Astrocyte of the hippocampus (primary cell): Measurements from ENCODE around the gene PRKCA.

Experiments
- DNase-seq: peaks from one replicate; pipeline ENCODE4 v3.0.0; 2011; ENCODE audit warnings: low read depth, low spot score

The PRKCA gene

DNA sequence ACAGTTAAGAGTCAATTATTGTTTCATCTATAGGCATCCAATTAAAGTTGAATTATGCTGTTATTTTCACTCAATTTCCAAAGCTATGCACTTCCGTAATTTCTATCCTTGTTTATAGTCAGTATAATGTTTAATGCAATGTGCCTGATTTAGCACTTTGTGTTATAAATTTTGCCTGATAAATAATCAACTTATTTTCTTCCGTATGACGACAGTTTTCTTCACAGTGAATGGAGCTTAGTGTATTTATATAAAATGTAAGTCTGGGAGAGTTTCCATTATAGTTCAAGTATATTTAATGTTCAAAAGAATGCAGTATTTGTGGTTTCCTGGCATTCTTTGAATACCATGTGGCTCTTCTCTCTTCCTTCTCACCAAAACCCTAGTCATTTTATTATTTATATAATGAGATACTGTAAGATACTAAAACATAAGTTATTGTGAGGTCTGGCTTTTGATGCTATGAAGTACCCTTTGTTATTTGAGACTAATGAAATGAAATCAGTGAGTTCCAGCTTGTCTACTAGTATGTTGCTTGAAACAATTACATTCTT is 240.6 kb downstream of the PRKCA start:
- DNase-seq = peak; percentile 66

DNA sequence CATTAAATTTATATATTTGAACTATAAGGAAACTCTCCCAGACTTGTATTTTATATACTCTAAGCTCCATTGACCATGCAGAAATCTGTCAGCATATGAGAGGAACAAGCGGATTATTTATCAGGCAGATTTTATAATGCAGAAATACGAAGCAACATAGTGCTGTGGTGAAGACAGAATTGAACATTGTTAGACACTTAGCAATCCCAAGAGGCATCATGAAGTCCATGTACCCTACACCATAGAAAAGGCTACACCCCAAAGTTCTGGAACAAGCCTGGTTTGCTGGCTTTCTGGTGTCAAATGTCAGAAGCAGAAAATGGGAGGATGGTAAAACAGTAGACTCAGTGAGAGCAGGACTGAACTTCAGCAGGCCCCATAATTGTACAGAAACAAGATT is 241.1 kb downstream of the PRKCA start:
- no peak for DNase-seq

DNA sequence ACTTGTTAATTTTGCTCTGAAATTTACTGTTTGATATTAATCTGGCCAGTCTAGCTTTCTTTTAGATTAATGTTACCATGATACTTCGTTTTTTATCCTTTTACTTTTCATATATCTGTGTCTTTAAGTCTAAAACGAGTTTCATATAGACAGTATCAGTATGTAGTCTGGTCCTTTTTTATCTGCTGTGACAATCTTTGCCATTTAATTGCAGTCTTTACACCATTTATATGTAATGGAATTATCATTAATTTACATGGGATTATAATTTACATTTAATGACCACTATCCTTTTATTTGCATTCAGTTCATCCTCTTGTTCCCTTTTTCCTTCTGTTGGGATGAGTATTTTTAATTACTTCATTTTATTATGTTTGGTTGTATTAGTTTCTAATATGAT is 243.5 kb downstream of the PRKCA start:
- no peak for DNase-seq

DNA sequence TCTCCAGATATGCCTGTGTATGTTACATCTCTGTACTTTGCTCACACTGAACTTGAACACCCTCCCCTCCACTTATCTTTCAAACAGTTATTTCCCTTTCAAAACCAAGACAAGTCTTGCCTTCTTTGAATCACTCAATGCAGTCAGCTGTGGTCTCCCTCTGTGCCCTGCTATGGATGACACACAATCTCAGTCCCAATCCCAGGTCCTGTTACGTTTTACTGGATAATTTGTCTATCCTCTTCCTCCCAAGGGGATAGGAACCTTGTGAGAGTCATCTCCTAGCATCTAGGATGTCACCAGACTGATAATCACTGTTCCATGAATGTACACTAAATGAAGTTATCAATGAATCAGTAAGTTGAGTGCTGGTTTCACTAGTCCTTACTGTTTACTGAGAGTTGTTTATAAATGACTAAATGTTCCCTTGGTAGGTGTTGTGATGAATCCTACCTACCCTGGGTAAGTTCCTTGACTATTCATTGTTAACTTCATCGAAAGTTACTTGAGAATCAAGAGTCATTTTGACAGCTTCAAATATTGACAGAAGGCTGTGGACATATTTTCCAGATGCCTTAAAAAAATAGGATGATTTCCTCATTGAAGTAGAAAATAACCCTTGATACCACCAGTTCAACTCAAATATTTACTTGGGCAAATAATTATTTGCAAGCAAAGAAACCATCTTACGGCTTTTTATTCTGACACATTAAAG is 244.9 kb downstream of the PRKCA start:
- DNase-seq = no peak

DNA sequence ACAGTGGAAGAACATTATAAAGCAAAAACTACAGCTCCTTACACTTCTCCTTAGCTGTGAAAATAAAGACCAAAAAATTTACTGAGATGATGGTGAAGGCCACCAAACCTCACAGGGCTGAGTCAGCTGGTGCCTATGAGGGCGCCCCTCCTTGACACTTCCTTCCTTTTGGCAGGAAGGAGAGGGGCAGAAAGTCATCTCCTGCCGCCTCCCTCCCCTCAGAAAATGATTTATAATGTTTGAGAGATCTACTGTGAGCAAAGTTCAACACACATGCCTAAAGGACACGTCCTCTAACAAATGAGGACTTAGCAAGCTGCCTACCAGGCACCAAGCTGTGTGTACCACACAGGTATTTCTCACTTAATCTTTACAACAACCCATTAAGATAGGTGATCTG is 245.7 kb downstream of the PRKCA start:
- no peak for DNase-seq

DNA sequence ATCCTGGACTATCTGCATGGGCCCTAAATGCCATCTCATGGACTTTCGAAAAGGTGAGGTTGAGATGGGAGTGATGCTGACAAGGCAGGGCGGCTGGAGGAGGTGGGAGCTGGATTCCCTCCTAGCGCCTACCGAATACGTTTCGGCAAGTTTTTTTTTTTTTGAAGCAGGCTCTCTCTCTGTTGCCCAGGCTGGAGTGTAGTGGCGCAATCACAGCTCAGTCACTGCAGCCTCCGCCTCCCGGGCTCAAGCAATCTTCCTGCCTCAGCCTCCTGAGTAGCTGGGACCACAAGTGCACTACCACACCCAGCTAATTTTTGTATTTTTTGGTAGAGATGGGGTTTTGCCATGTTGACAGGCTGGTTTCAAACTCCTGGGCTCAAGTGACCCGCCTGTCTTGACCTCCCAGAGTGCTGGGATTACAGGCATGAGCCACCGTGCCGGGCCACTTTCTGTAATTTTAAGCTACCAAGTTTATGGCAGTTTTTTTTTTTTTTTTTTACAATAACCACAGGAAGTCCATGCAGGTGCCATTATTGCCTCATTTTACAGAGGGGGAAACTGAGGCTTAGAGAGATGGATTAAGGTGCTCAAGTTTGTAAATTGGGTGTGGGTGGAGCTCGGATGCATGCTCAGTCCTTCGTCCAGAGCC is 246.4 kb downstream of the PRKCA start:
- no peak for DNase-seq

DNA sequence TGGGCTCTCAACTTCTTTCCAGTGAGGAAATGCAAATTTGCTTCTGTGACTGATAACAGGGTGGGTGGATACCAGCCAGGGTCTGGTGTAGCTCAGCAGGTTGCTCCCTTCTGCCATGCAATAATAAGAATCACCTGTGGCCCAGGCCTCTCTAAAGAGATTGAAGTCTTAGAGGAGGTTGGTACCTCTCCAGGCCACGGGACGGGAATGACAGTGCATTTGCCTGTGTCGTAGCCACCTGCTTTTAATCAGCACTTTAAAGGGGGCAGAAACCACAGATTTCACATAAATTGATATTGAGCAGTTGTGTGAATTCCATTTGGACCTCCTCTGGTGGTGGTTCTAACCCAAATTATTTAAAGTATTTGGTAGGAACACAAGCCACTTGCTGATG is 246.9 kb downstream of the PRKCA start:
- DNase-seq = peak; percentile 82

DNA sequence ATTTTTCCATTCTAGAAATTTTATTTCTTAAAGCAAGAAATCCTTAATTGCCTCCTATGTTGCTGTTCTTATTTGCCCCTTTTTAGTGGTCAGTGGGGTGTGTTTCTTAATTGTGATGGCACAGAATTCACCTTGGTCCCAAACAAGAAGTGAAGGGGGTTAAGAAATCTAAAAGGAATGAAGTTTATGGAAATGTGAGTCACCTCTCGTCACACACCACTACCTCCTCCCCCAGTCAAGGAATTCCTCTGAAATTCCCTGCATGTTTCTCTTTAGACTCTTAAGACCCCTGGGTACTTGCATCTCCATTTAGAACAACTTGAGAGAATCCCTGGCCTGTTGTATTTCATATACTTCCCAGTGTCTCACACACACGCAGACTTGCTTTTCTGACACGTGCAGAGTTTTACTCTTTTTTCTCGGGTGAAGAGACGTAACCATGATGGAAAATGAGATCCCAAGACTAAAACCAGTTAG is 247.4 kb downstream of the PRKCA start:
- DNase-seq = peak; percentile 93

DNA sequence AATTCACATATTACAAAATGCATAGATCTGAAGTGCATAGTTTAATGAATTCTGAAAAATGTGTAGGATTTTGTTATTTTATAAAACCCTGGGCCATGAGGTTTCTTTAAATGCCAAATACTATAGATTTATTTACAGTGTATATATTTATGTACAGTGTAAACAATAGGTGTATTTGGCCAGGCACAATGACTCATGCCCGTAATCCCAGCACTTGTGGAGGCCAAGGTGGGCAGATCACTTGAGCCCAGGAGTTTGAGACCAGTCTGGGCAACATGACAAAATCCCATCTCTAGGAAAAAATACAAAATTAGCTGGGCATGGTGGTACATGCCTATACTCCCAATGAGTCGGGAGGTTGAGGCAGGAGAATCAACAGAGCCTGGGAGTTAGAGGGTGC is 249.4 kb downstream of the PRKCA start:
- DNase-seq = no peak

DNA sequence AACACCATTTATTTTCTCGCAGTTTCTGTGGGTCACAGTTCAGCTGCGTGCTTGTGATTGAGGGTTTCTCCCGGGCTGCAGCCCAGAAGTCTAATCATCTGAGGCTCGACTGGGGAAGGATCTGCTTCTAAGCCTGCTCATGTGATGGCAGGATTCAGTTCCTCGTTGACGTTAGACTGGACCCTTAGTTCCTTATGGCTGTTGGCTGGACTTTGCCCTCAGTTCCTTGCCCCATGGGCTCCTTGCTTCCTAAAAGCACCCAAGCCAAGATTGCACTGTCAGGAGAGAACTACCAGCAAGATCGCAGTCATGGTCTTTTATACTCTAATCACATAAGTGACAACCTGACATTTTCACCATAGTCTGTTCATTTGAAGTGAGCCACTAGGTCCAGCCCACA is 250.0 kb downstream of the PRKCA start:
- no peak for DNase-seq

DNA sequence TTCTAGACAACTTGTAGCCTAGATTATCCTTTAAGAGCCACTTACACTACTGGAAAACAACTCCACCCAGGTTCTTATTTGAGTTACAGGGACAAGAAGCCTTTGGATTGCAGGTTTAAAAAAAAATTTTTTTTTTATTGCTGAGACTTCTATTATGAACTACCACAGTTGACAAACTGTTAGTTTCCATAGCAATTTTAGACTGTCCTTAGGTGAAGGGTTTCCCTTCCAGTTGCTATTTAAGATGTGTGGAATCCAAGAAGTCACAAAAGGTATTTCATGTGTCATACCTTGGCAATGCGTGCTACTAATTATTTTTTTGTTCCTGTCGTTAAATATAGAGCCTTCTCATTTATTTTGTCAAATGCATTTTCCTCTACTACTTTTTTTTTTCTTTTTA is 253.2 kb downstream of the PRKCA start:
- peak; percentile 14 for DNase-seq

DNA sequence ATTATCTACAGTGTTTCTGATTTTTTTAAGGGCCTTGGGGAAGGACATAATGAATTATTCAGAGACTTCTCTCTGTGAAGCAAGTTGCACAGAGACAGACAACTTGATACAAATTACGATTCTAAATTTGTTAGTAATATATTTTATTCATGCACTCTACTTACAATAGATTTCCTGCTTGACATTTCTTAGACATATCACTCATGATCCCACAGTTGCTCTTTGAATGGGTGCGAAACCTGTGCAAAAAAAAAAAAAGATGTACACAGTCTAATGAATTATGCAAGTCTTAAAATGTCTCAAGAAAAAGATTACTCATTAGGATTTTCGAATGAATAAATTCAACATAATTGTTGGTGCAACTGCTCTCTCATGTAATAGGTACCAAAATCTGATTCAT is 254.8 kb downstream of the PRKCA start:
- no peak for DNase-seq

DNA sequence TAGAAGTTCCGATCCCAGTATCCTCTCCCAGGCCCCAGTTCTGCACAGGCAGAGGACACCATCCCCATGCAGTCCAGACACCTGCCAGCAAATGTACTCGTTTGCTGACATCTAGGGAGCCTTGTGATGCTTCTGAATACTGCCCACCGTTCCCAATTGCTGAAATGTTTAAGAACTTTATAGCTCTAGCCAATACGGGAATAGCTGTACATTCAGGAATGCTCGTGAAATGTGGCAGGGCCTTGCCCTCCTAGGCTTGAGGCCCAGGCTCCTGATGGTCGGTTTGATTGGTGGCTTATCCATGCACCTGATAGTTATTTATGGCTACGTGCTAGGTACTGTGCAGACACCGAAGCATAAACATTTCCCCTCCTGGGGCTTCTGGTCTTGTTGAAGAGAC is 255.5 kb downstream of the PRKCA start:
- no peak for DNase-seq

DNA sequence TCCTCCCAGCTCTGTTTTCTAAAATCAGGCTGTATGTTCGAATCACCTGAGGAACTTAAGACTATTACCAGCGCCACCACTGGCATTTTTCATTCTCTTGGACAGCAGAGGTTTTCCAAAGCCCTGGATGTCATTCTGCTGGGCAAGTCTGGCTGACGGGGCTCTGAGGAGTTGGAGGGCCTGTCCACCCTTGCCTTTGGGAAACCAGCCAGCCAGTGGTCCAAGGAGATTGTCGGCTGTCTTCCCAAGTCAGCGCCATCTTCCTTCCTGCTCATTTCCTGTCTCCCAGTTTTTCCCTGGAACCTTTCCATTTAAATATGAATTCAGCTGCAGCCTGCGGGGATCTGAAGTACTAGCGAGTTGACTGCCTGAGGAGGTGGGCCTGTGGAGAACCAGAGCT is 258.3 kb downstream of the PRKCA start:
- no peak for DNase-seq

DNA sequence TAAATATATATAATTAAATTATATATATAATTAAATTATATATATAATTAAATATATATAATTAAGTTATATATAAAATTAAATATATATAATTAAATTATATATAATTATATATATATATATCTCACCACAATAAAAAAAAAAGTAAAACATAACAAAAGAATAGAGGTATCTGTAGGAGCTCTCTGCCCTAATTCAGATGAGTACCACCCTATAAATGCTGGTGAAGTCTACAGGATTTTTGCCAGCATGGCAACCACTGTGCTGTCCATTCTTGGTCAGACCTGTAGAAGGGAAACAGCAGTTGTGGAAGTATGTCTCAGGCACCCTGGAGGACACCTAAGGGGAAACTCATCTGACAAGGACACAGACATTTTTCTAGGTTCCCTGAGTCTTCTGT is 259.7 kb downstream of the PRKCA start:
- DNase-seq = no peak

DNA sequence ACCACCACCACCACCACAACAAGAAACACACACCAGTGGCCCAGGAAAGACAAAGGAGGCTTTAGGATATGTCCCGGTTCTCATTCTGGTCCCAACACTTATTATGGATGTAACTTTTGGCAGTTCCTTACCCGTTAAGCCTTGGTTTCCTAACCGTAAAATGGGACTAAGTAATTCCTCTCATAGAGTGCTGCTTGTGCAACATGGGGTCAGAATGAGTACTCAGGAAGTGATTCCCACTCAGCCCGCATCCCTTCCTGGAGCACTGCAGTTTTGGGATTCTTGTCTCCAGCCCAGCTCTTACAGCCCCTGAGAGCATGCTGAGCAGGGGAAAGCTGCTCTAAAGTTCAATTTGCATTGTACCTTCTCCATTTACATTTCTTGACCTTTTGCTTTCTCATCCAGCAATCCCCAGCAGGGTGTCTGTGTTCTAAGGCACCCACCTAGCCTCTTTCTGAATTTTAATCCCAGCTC is 262.6 kb downstream of the PRKCA start:
- DNase-seq = no peak

DNA sequence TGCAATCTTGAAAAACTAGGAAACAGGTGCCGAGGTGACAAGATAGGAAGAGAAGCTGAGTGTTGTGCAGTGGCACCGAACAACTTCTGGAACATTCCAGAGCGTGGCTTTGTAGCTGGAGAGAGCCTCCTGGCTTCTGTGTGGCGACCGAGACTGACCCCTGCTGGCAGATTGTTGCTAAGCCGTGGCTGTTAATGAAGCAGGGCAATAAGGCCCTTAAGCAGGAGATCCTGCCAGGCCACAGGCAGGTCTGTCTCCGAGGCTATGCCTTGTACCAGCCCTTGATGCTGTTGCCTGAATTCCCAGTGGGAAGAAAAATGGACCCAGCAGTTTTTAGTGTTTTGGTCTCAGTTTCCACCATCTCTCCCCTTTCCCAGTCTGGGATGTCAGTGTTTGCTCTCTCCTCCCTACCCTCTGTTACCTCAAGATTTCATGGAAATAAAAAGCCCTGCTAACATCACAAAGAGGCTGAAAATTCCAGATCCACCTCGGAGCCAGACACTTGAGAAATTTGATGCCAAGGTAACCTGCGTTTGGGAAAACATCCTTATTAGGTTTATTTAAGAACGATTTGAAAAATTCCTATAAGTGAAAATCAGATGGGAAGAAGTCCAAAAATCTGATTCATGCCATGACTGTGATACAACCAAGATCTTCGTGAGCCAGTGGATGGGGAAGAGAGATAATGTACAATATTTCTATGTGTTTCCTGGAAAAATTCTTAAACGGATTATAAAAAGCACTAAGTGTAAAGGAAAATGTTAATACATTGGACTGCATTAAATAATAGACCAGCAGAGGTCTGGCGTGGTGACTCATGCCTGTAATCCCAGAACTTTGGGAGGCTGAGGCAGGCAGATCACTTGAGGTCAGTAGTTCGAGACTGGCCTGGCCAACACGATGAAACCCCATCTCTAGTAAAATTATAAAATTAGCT is 265.1 kb downstream of the PRKCA start:
- peak; percentile 95 for DNase-seq

DNA sequence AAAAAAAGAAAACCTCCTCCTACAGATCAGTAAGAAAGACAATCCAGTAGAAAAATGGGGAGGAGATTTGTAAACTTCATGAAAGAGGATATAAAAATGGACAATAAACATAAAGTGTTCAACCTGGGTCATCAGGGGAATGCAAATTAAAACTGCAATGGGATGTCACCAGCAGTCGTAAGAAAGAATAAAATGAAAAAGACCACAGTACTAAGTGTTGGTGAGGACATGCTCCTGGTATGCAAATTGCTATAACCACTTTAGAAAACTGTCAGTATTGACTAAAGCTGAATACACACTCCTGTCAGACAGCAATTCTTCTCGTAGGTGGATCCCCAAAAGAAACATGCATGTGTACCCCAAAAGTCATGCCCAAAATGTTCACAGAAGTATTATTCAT is 267.2 kb downstream of the PRKCA start:
- no peak for DNase-seq

DNA sequence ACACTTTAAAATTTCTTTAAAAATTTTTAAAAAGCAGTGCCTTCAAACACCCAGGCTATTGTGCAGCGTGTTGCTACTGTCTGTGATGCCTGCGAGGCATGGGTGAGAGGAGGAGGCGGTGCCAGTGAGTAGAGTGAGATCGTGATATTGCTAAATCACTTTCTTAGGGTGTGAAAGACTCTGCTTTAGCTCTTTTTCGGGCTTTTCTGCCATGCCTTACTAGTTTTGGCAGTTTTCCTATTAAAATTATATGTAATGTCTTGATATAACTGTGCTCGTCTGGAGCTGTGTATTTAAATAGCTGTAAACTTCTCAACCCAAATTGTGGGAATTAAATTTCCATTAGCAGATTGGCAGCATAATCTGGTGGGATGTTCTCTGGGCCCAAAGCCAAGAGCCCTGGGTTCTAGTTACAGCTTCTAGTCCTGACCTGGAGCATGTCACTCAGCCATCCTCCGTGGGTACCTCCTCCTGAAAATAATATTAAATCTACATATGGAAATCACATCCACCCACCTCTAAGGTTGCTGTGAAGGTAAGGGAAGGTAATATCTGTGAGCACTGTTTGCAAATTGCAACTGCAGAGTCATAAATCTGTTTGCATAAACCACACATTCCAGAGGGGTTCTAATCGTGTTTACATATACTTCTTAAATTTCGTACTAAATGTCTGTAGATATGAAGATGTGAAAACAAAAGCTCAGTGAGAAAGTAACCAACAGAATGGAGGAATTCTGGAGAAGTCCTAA is 268.2 kb downstream of the PRKCA start:
- DNase-seq = no peak

DNA sequence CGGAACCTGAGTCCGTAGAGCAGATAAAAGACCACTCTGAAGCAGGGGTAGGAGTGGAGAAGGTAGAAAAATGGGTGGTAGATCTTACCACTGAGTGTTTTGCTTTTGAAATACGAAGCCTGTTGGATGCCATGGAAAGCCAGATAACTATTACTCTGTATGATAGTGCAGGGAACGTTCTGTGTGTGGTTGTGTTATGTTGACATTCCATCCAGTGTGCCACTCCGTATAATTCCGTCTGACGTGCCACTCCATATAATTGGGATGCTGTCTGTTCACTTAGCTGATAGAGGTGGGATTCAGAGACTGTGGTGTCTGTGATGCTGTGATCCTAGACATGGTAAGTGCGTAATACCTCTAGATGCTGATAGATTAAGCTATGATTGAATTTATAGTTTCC is 269.3 kb downstream of the PRKCA start:
- DNase-seq = no peak

DNA sequence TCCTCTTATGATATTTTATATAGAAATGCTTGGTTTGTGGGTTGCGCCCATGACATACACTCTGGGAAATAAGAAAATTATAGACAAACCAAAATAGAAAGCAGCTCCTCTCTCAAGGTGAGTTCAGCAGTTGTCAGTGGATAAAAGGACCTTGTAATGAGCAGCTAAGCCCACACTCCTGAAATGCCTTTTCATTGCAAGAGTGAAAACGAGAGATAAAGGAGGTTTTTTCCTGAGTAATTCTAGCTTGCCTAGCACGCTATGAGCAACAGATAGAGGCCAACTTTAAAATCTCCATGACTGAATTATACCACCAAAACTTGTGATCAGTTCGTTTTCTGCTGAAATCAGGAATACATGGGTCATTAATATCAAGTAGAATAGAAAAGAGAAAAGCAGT is 270.7 kb downstream of the PRKCA start:
- no peak for DNase-seq
